Right lobe of liver (tissue), 6 donors: ENCODE results near the gene ULK4. TPM values are rescaled to one million over a fixed set of nuclear protein-coding genes. Genes with fewer than 3 reads are reported as not detected.

Experiments
- ATAC-seq, 4 donors: fragments of 200-7000 bp; cut with Tn5 transposase; one replicate each; pipeline ENCODE4 v1.9.1; 2020; ENCODE audit warnings: mild to moderate bottlenecking in 4 of 4, moderate library complexity in 4 of 4
- DNase-seq, 3 donors: peaks; one replicate each; pipeline ENCODE4 v3.0.0-alpha.2; 2020
- H3K27ac ChIP-seq, 3 donors: fragments of 200-600 bp; one replicate each; pipeline ENCODE4 v1.8.0; 2022
- H3K27me3 ChIP-seq, 2 donors: fragments of 200-600 bp; one replicate each; pipeline ENCODE4 v1.8.0; 2022
- H3K36me3 ChIP-seq, 4 donors: fragments of 200-600 bp; sonication (generic) in 1 of 4; one replicate each; pipeline versions ENCODE4 v1.5.1 to v1.8.0; 2017 to 2022; ENCODE audit warnings: control low read depth in 1 of 4
- H3K4me1 ChIP-seq, 4 donors: fragments of 200-600 bp; sonication (generic) in 1 of 4; one replicate each; pipeline versions ENCODE4 v1.5.1 to v1.8.0; 2017 to 2022; ENCODE audit warnings: control low read depth in 1 of 4
- H3K4me3 ChIP-seq, 3 donors: fragments of 200-600 bp; one replicate each; pipeline ENCODE4 v1.8.0; 2022
- H3K9me3 ChIP-seq, 4 donors: fragments of 200-600 bp; sonication (generic) in 1 of 4; one replicate each; pipeline versions ENCODE4 v1.5.1 to v1.8.0; 2017 to 2022; ENCODE audit warnings: control low read depth in 1 of 4
- CTCF ChIP-seq, 4 donors: fragments of 200-600 bp in 3 of 4; fragments of 450-650 bp in 1 of 4; IDR thresholded peaks; one replicate each; pipeline versions ENCODE4 v1.5.1 to v1.8.0; 2016 to 2022; ENCODE audit warnings: antibody characterized with exemption in 4 of 4, mild to moderate bottlenecking in 2 of 4
- POLR2A ChIP-seq: fragments of 450-650 bp; IDR thresholded peaks from one replicate; pipeline ENCODE4 v1.6.1; 2017; ENCODE audit warnings: antibody characterized with exemption, mild to moderate bottlenecking
- WGBS: methylation state at CpG from one replicate; pipeline ENCODE4 v1.1.6; 2018; ENCODE audit warnings: low coverage, low lambda C conversion rate; ENCODE audit not compliant: insufficient coverage; ENCODE audit errors: missing lambda C conversion rate; 5-methylcytosine and 5-hydroxymethylcytosine counted together
- intact Hi-C, 2 donors: fragments of 100-400 bp; cut with DNase I; formaldehyde crosslinking; loops; one replicate each; pipeline versions ENCODE4 v1.11.2 to v1.14.1; 2022
- long read RNA-seq: library from polyadenylated mRNA; unstranded; transcript quantifications from one replicate; pipeline ENCODE4 v2.0.0, GENCODE V29; 2019
- total RNA-seq, 6 experiments: library from RNA; depleted of rRNA in 2 of 6; stranded (reverse); fragments of >200 nt in 2 of 6; fragmentation: NEBNext Ultra II Directional in 3 of 6; extraction: Animal tissue kit (Norgen Biotek cat#: 25700) in 3 of 6; gene quantifications; one replicate each; pipeline versions ENCODE4 v1.1.0 to v1.2.4, GENCODE V29; 2016 to 2023
- donor health status: DM: no; HTN: yes; CAD: no.
- donor health status: DM: no; HTN: no; CAD: no.
- donor health status: DM: no; HTN: no; CAD: no.
- donor health status: DM: no; HTN: yes; CAD: no.
- donor health status: DM: no; HTN: yes; CAD: no.

The ULK4 gene
- 1 to 10 TPM; 2.8 to 5.6 (median 4.9) TPM for total RNA-seq
- long read RNA-seq, partial matches to known transcripts, result 1 of 3 reads
- long read RNA-seq, other reads (novel, unspliced or antisense), result 2 of 3 reads

- peak within 1 kb of the TSS; percentile 71 to 93 (median 78) for H3K4me3 ChIP-seq
- ATAC-seq (peak; percentile 95 to 98 (median 97)), DNase-seq (peak; percentile 96 to 99 (median 99))
- H3K4me1 ChIP-seq, result peaks cover 0 to 7% (median 4%) of the 10 kb centered on the region in 4 donors
- H3K27ac ChIP-seq, result peak within 1 kb of the TSS; percentile 31 to 60 (median 56)
- 0% methylated on average over 12 of the region's 58 CpGs for WGBS
- H3K27me3 ChIP-seq, result no peaks in the 10 kb centered on the region
- intact Hi-C loops, result no loop called here
- TF ChIP-seq POLR2A (no peak), CTCF (IDR thresholded peaks at IDR 0.05) (no peak)
- H3K9me3 ChIP-seq, result no peaks in the 10 kb centered on the region
- no peaks in the 10 kb centered on the region for H3K36me3 ChIP-seq
Measured at GRCh38 chr3:41961751-41962679, at the start of gene ULK4. Gene ULK4 (minus strand): TSS chr3:41962103. CDS start chr3:41954759, 7,344 bp downstream.

- ATAC-seq (no peak), DNase-seq (no peak)
- H3K27me3 ChIP-seq, result no peaks in the 10 kb centered on the region
- H3K36me3 ChIP-seq, result no peaks in the 10 kb centered on the region
- 22% methylated on average over 1 of the region's 2 CpGs for WGBS
- H3K27ac ChIP-seq, result no peak overlapping the region
- intact Hi-C loops, result loop anchor here in 1 of 2 donors (10.0 kb wide), 1 partner anchor 64 kb away; no protein-coding TSS in a partner anchor
- H3K4me1 ChIP-seq, result peaks cover 0 to 9% (median 2%) of the 10 kb centered on the region in 4 donors
- no peak for TF ChIP-seq CTCF (IDR thresholded peaks at IDR 0.05)
- no peak for TF ChIP-seq POLR2A
- H3K4me3 ChIP-seq, result no peak overlapping the region
- no peaks in the 10 kb centered on the region for H3K9me3 ChIP-seq
Measured at GRCh38 chr3:42010530-42010929, 48.6 kb upstream of the ULK4 start.

- Histone ChIP-seq H3K4me3 (no peak overlapping the region), H3K9me3 (no peaks in the 10 kb centered on the region), H3K27me3 (no peaks in the 10 kb centered on the region), H3K4me1 (no peaks in the 10 kb centered on the region), H3K27ac (no peak overlapping the region), H3K36me3 (no peaks in the 10 kb centered on the region)
- WGBS, result 92% methylated on average over 4 of the region's 4 CpGs
- intact Hi-C loops, result loop anchor here in 1 of 2 donors (10.0 kb wide), 1 partner anchor 65 kb away; no protein-coding TSS in a partner anchor
- DNase-seq (no peak), ATAC-seq (no peak)
- TF ChIP-seq CTCF (IDR thresholded peaks at IDR 0.05) (no peak), POLR2A (no peak)
Measured at GRCh38 chr3:42009456-42009855, 47.6 kb upstream of the ULK4 start.

GRCh38 chr3:42007785-42008184, 45.9 kb upstream of the ULK4 start:
- no peaks in the 10 kb centered on the region for H3K9me3 ChIP-seq
- no peak overlapping the region for H3K27ac ChIP-seq
- 83% methylated on average over 2 of the region's 3 CpGs for WGBS
- intact Hi-C loops, result loop anchor here in 1 of 2 donors (10.0 kb wide), 1 partner anchor 67 kb away; no protein-coding TSS in a partner anchor
- H3K27me3 ChIP-seq, result no peaks in the 10 kb centered on the region
- ATAC-seq (no peak), DNase-seq (no peak)
- no peaks in the 10 kb centered on the region for H3K4me1 ChIP-seq
- no peaks in the 10 kb centered on the region for H3K36me3 ChIP-seq
- H3K4me3 ChIP-seq, result no peak overlapping the region
- TF ChIP-seq CTCF (IDR thresholded peaks at IDR 0.05) (no peak), POLR2A (no peak)
